HG02981 (cell line): Measurements from ENCODE around the gene CYTH4.

ENCODE experiments used
- ATAC-seq: cut with Tn5 transposase; IDR thresholded peaks from one replicate; pipeline ENCODE4 v1.9.1; 2021; ENCODE audit warnings: mild to moderate bottlenecking, moderate library complexity; ENCODE audit not compliant: unreplicated experiment

CYTH4 gene

GRCh38 chr22:37343348-37343747 lies 61.0 kb downstream of the CYTH4 start:
- ATAC-seq, result no peak

DNA sequence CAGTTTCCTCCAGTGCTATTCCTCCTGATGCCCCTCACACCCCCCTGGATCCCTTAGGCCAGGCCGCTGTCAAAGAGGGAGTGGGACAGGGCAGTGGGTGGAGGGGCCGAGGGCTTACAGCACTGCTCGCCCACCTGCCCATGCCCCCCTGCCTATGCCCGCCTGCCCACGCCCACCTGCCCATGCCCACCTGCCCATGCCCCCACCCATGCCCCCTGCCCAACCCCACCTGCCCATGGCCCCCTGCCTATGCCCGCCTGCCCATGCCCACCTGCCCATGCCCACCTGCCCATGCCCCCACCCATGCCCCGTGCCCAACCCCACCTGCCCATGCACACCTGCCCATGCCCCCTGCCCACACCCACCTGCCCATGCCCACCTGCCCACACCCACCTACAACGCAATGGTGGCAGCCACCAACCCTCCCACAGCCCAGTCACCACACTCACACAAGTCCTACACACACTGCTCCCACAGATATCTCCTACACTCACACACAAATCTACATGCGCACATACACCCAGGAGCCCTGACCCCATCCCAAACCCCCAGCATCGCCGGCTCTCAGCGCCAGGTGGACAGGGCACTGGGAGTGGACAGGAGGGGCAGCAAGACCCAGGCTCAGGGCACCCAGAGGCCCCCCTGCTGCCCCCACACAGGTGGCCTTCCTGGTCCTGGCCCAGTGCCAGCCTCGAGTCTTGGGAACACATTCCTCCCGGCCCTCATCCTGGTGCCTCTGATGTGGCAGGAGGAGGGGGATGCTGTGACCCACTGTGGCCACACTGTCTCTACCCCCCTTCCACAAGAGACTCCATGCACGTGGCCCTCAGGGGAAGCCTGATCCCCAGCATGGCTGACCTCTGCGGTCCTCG lies 61.8 kb downstream of the CYTH4 start:
- no peak for ATAC-seq

DNA sequence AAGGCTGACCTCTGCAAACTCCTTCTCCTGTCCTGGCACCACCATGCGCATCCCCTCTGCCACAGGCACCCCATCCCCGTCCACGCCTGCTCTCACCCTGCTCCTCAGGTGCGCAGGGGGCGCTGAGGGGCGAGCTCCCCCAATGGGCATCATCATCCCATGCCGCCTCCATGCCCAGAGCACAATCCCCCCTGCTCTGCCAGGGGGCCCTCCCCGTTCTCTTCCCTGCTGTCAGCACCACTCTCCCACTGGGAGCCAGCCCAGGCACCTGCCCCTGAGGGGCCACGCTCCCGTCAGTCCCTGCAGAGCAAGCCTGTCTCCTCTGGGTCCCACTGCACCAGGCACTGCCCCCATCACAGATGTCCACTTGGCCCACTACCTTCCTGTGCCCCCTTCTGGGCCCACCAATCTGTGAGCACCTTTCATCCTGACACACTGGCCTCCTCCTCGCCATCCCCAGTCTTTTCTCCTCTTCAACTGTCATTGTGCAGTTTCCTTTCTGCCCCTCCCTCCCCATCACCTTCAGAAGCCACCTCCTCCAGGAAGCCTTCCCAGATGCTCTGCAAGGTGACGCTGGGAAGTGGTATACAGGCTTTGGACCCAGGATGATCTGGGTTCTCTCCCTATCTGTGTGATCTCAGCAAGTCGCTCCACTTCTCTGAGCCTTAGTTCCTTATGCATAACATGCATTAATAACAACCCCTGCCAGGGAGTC lies 62.6 kb downstream of the CYTH4 start:
- ATAC-seq, result no peak

DNA sequence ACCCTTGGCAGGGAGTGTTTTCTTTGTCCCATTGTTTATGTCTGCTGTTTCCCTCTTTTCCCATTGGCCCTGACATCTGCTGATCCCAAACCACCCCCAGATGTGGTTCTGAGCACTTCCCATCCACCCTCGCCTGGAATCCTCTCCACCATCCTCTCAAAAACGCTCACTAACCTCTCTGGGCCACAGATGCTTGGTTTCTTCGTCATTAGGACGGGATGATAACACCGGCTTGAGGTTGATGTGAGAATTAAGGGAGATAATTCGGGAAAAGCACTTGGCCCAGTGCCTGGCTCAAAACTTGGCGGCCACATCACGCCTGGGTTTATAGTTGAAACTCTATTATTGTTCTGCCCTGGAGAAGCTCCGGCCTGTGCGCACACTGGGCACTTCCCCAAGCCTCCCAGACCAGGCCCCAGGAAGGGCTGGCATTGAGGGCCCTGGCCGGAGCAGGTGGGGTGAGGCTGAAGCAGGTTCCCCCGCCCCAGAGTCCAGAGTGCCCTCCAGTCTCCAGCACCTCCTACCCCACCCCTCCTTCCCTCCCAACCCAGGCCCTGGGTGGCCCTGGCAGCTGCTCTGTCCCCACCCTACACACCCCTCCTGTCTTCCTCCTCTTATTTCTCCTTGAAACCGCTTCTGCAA lies 63.7 kb downstream of the CYTH4 start:
- ATAC-seq, result no peak

GRCh38 chr22:37346505-37346895 lies 64.2 kb downstream of the CYTH4 start:
- ATAC-seq, result no peak

DNA sequence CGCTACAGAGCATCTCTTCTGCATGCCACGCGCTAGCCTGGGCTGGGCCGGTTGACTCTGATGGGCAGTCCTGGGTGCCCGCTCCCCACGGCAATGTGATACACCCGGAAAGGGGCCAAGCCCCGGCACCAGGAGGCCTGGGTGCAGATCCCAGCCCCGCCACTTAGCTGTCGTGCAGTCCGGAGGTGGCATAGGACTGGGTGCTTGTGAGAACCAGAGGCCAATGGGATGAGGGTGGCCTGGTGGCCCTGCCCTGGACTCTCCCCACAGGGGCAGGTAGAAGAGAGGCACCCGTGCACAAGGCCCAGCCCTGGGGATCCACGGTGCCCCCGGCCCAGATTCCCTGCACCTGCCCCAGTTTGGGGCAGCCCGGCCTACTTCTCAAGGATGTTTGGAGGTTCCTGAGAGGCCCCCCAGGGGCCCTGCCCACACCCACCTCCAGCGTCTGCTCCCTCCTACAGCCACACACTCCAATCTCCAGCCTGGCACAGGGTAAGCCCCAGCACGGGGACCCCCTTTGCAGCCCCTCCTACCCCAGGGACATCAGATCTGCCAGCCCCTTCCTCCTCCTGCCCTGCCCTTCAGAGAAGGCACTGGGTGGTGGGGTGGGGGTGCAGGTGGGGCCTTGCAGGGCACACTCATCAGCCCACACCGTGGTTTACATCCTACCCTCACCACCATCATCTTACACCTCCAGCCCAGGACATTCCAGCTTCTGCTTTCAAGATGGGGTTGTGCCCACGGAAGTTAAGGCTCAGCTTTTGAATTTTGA lies 66.9 kb downstream of the CYTH4 start:
- ATAC-seq, result no peak

DNA sequence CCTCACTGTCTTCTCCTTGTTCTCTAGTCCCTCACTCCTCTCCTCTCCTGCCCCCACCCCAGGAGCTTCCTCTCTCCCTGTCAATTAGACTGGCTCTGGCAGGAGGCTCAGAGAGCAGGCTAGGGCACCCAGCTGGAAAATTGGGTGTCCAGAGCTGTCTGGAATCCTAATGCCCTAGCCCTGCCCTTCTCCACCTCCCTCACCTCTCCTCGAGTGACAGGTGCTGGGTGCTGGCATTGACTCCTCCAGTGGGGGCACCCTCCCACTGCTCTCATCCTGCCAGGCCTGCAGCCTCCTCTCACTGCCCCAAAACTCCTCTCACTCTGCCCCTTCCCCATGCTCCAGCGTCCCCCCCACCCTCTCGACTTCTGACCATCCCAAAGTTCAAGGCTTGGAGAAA lies 68.9 kb downstream of the CYTH4 start:
- ATAC-seq, result no peak

GRCh38 chr22:37352481-37352880 lies 70.2 kb downstream of the CYTH4 start:
- no peak for ATAC-seq

DNA sequence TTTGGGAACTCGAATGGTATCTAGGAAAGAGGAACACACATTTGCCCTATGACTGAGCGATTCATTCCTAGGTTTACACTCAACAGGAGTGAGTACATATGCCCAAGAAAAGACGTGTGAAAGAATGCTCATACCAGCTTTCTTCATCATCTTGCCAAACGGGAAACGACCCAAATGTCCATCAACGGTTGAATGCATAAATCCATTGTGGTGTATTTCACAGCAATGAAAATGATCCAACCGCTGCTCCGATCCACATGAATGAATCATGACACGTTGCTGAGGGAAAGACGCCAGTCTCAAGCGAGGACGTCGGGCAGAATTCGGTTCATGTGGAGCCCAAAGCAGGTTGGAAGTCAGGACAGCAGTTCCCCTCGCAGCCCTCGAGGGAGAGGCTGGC lies 71.5 kb downstream of the CYTH4 start:
- ATAC-seq, result no peak

- no peak for ATAC-seq
These were observed 72.0 kb downstream of the CYTH4 start for GRCh38 chr22:37354261-37354660.

- no peak for ATAC-seq
These were observed 72.4 kb downstream of the CYTH4 start for GRCh38 chr22:37354670-37355069.

DNA sequence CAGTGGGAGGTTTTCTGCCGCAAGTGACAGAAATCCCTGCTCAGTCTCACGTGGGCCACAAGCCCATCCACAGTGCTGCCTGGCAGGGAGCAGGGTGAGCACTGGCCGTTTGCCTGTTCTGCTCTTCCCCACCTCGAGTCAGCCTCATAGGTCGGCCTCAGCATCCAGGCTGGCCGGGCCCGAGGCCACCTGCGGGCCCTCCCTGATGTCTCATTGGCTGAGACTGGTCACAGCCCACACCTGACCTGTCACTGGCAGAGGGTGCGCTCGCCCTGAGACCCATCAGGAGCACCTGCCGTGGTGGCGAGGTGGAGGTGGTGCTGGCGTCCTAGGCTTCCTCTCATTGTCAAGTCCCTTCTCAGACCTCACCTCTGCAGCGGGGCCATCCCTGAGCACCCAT lies 72.9 kb downstream of the CYTH4 start:
- ATAC-seq, result no peak

DNA sequence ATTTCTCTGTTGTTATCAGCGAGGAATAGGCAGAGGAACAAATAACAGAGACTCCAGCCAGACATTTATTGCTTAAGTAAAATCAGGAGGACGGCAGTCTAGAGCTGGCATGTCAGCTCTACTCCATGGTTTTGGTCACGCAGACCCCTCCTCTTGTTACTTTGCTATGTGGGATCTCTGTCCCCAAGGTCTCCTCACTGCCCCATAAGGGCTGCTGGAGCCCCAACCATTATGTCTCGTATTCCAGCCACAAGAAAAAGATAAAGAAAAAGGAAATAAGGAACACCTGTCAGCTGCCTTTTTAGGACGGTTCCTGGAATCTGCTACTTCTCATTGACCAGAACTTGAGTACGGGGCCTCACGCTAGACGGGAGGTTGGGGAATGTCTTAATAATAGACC lies 74.6 kb downstream of the CYTH4 start:
- no peak for ATAC-seq

DNA sequence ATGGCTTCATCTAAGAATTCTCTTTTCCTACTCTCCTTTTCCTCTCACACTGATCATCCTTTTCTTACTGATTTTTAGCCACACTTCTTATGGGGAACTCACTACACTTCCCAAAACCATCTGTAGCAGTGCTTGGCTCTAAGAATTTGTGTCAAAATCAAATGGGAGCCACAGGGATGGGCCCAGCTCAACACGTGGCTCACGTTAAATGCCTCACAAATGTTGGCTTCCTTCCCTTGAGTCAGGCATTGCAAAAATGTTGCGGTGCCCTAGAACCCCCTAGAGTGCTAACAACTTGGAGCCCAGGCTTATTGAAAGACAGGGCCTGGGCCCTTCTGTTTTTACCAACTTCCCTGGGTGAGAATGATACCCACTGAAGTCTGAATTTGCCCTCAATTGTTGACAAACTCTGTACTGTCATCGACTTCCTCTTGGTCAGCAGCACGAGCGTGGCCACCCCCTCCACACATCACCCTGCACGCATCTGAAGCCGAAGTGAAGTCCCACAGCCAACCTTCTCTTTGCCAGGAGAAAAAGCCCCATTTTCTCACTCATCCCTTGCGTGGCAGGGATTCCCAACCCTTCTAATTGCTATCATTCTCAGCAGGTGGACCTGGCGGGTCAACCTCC lies 75.3 kb downstream of the CYTH4 start:
- no peak for ATAC-seq

- no peak for ATAC-seq
These were observed 76.1 kb downstream of the CYTH4 start for GRCh38 chr22:37358386-37358785.

DNA sequence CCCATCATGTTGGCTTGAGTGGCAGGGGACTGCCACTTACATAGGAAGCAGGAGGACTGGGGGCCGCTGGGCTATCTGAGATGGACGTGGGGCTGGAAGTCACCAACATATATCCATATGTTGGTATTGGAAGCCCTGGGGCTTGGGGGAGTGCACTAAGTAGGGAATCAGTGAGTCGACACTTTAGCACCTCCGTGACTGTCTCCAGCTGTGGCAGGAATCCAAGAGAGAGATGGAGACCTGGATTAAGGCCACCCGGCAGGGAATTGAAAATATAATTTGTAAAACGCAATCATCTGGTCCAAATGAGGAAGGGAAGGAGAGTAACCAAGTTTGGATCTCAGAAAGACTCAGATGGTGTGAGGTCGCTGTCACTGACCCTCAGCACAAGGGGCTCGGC lies 76.6 kb downstream of the CYTH4 start:
- ATAC-seq, result no peak

DNA sequence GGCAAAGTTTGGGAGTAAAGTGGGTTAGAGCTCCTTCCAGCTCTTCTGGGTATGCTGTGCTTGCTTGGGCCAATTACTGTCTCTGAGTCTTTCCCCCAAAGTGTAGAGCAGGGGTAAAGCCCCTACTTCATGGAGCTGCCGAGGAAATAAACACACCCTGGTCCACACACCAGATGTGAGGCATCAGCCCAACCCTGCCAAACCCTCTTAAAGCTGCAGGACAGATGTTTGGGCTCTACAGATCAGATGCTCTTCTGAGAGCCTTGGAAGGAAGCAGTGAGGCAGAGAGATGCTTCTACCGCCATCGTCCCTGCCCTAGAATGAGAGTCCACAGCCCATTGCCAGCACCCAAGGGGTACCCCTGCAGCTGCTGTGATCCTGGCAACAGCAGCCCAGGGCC lies 80.3 kb downstream of the CYTH4 start:
- ATAC-seq, result no peak

DNA sequence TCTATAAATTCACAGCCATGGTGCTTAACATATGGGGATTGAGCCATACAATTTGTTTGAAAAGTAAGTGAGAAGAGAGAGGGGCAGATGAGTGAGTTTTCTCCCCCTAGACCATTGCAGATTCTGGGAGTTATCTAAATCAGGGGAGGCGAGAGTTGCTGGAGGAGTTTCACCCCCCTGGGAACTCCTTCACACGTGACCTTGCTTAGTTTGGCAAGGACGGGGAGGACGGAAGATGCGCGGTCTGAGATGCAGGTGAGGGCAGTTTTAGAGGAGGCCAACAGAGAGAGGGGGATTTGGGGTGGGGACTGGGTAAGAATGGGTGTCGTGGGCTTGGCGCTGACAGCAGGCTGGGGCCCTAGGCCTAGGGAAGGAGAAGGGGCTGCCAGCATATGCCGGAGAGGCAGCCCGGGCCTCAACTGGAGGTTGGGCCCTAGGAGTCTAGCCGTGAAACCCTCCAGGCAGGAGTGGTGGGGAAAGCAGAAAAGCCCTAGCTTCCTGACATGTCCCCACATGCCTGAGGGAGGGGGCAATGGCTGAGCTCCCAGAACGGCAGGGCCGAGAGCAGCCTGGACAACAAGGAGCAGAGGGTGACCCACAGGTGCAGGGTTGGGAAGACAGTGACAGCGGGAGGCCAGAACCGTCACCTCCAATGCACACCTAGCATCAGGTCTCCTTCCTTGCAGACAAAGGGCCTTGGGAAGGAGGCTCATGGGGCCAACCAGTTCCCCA lies 81.1 kb downstream of the CYTH4 start:
- no peak for ATAC-seq
